H7 (cell line): Measurements from ENCODE around the gene IFITM10. TPM values are rescaled to one million over a fixed set of nuclear protein-coding genes. Genes with fewer than 3 reads are reported as not detected.
A peak's percentile ranks its signal among the peaks of the same experiment; 100 is the strongest.

Experiments
- DNase-seq: peaks from one replicate; pipeline ENCODE4 v3.0.0; 2012
- H3K27me3 ChIP-seq: 2 replicates; pipeline ENCODE4 v1.6.0; 2011; ENCODE audit warnings: mild to moderate bottlenecking, low read length; ENCODE audit not compliant: control insufficient read depth, insufficient read depth
- H3K36me3 ChIP-seq: replicated peaks from 2 replicates; pipeline ENCODE4 v1.5.1; 2011; ENCODE audit warnings: low read length; ENCODE audit not compliant: control insufficient read depth, insufficient read depth
- H3K4me3 ChIP-seq: 2 replicates; pipeline ENCODE4 v1.5.1; 2011; ENCODE audit warnings: low read depth, mild to moderate bottlenecking, control low read depth, low read length, moderate library complexity; ENCODE audit not compliant: insufficient read depth
- total RNA-seq: library from RNA; depleted of rRNA; stranded (reverse); fragments of >200 nt; shearing (Covaris generic); gene quantifications from 2 replicates; pipeline ENCODE4 v1.2.3, GENCODE V29; 2014

Gene IFITM10
- total RNA-seq, 1 experiment from 2014 or later = 0.42 TPM

DNA sequence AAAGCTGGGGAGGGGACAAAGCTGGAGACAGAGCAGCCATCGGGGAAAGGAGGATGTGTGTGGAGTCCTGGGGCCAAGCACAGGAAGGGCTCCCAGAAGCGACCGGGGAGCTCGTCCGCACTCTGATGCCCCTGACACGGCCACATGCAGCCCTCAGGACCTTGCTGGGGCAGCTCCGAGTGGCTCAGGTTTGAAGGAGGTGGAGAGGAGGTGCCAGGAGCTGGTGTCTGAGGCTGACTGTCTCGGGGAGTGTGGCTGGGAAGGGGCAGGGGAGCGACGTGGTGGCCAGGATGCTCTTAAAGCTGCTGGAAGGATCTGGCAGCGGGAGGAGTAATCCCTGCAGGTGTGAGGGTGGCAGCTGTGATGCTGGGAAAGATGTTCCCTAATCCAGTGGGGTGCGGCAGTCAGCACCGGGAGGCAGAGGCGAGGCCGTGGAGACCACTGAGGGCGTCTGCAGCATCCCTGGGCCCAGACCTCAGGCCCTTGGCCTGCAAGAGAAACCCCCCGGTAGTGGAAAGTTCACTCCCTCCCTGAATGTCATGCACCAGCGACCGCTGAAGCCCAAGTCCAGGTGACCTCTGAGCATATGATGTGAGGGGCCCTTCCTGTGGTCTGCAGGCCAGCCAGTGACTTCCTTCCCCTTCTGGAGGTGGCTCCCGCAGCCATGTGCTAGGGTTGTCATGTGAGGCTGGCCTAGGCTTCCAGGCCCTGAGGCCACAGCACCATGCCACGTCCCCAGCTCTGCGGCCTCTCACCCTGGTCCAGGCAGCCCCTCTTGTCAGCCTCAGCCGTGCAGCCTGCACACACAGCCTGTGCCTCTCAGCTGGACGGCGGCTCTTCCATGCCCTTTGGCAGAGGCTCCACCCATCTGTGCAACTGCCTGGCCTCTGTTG, 30.6 kb upstream of the IFITM10 start:
- H3K36me3 ChIP-seq = no peaks in the 10 kb centered on the region
- DNase-seq = peak; percentile 50
- no peak overlapping the region for H3K4me3 ChIP-seq
- no peaks in the 10 kb centered on the region; the same call in 1 of the 2 replicates for H3K27me3 ChIP-seq

GRCh38 chr11:1779806-1780699, 29.7 kb upstream of the IFITM10 start:
- H3K27me3 ChIP-seq = no peaks in the 10 kb centered on the region; the same call in 1 of the 2 replicates
- H3K4me3 ChIP-seq = no peak overlapping the region
- peak; percentile 34 for DNase-seq
- H3K36me3 ChIP-seq = no peaks in the 10 kb centered on the region

- peak; percentile 38 for DNase-seq
- Histone ChIP-seq H3K27me3 (no peaks in the 10 kb centered on the region; the same call in 1 of the 2 replicates), H3K4me3 (no peak overlapping the region), H3K36me3 (no peaks in the 10 kb centered on the region)
Measured at GRCh38 chr11:1779034-1779805, 28.8 kb upstream of the IFITM10 start.

DNA sequence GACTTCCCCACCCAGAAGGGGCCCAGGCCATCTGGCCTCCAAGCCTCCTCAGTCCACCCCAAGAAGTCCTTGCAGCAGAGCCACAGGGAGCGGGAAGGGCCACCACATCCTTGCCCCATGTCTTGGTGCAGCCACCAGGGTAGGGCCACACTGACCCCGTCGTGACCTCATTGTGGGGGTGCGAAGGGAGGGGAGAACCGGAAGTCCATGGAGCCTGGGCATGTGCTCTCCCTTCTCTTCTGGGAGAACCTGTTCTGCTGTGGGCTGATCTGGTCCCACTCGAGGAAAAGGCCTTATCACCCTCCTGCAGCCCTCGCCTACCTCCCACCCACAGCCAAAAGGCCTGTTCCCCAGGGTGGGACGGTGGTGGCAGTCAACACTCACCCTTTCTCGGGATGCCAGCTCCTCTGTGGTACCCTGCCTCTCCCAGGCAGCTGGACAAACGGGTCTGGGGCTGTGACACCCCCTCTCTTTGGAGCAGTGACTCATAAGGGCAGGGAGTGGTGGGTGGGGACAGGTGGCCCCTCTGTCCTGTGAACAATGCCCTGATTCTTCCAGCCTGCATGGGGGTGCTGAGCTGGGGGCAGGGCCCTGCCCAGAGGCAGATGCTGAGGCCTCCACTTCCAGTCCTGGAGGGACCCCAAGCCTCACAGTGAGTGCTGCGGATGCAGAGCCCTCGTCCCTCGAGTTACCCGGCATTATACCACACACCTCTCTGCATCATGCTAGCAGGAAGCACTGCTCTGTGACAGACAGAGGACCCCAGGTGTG, 27.9 kb upstream of the IFITM10 start:
- peak; percentile 29 for DNase-seq
- H3K4me3 ChIP-seq = no peak overlapping the region
- H3K36me3 ChIP-seq = no peaks in the 10 kb centered on the region
- H3K27me3 ChIP-seq = no peaks in the 10 kb centered on the region; the same call in 1 of the 2 replicates

GRCh38 chr11:1777737-1778136, 27.3 kb upstream of the IFITM10 start:
- DNase-seq = peak; percentile 18
- H3K27me3 ChIP-seq = no peaks in the 10 kb centered on the region; the same call in 1 of the 2 replicates
- no peak overlapping the region for H3K4me3 ChIP-seq
- no peaks in the 10 kb centered on the region for H3K36me3 ChIP-seq

GRCh38 chr11:1776944-1777715, 26.7 kb upstream of the IFITM10 start:
- Histone ChIP-seq H3K36me3 (no peaks in the 10 kb centered on the region), H3K4me3 (no peak overlapping the region), H3K27me3 (no peaks in the 10 kb centered on the region; the same call in 1 of the 2 replicates)
- no peak for DNase-seq

GRCh38 chr11:1776331-1776851, 26.0 kb upstream of the IFITM10 start:
- no peak for DNase-seq
- Histone ChIP-seq H3K4me3 (no peak overlapping the region), H3K36me3 (no peaks in the 10 kb centered on the region), H3K27me3 (no peaks in the 10 kb centered on the region; the same call in 1 of the 2 replicates)

DNA sequence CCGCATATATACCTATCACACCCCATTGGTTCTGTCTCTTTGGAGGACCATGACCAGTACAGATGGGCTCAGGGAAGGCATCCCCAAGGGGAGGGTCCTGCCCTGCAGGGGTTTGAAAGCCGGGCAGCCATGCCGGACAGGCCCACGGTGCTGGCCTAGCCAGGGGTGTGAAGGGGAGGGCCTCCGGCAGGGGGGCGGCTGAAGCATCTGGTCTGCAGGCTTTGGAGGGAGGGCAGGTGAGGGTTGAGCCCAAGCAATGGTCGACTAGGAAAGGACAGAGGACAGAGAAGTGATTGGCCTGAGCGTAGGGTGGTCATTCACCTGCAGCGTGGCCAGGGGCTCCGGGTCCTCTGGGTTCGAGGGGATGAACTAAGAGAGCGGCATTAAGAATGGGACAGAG, 24.5 kb upstream of the IFITM10 start:
- H3K27me3 ChIP-seq = no peaks in the 10 kb centered on the region; the same call in 1 of the 2 replicates

GRCh38 chr11:1773994-1774550, 23.7 kb upstream of the IFITM10 start:
- H3K4me3 ChIP-seq = no peak overlapping the region

More for the DNA sequence above, 24.5 kb upstream of the IFITM10 start:
- peak; percentile 40 for DNase-seq
- no peak overlapping the region for H3K4me3 ChIP-seq
- no peaks in the 10 kb centered on the region for H3K36me3 ChIP-seq

DNA sequence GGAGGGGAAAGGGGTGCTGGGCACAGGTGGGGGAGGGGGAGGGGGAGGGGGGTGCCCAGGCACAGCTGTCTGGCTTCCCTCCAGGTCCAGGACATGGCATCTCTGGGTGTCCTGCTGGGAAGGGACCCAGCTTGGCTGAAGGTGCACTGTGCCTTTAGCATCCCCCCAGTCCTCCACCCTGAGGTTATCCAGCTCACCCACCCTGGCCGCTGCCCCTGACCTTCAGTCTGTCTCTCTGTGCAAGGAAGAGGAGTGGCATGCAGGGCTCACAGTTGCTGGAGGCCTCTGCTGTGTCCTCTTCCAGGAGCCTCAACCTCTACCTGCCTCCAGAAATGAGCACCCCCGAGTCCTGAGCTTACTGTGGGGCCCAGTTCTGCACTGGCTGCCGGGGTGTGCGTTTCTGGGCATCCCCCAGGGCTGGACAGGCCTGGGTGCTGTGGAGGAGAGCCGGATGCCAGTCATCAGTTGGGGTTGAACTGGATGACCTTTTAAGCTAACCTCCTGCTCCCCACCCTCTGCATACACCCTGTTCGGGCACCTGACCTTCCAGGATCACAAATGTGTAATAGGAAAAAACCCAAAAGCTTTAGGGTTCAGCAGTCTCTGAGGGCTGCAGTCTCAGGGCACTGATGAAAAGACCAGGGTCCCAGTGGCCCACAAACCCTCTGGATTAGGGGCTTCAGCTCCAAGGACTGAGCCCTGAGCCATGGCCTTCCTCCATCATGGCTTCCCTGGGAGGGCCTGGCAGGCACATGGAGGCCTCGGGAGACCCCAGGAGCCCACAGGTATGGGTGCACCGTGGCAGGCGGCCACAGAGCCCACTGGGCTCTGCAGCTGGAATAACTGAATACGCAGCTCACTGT, 23.0 kb upstream of the IFITM10 start:
- Histone ChIP-seq H3K36me3 (no peaks in the 10 kb centered on the region), H3K4me3 (no peak overlapping the region), H3K27me3 (no peaks in the 10 kb centered on the region; the same call in 1 of the 2 replicates)
- peak; percentile 43 for DNase-seq

More at GRCh38 chr11:1773994-1774550, 23.7 kb upstream of the IFITM10 start:
- Histone ChIP-seq H3K27me3 (no peaks in the 10 kb centered on the region; the same call in 1 of the 2 replicates), H3K36me3 (no peaks in the 10 kb centered on the region)
- DNase-seq = peak; percentile 45

DNA sequence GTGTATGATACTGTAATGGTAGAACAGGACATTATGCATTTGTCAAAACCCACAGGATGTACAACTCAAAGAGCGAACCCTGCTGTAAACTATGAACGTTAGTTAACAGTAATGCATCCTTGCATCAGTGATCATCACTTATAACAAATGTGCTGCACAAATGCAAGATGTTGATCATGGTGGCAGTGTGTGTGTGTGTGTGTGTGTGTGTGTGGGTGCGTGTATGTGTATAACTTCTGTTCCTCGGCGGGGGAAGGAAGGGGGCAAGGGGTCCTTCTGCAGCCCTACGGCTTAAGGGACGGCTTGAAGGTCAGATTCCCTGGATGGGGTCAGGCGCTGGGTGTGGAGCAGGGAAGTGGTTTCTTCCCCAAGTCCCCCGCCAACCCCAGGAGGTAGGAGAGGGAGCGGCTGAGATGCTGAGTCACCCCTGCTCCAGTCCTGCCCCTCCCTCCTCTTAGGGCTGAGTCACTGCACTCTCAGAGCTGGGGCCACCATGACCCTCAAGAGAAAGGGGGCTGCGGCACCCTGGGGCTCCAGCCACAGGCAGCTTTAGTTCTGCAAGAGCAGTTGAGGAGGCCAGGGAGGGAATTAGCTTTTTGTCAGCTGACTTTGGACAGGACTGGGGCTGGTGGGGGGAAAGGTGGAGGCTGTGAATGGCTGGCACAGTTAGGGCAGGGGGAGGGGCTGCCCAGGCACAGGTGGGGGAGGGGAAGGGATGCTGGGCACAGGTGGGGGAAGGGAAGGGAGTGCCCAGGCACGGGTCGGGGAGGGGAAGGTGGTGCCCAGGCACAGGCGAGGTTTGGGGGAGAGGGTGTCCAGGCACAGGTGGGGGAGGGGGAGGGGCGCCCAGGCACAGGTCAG, 22.1 kb upstream of the IFITM10 start:
- Histone ChIP-seq H3K27me3 (no peaks in the 10 kb centered on the region; the same call in 1 of the 2 replicates), H3K4me3 (no peak overlapping the region), H3K36me3 (no peaks in the 10 kb centered on the region)
- DNase-seq = peak; percentile 94
